Gastroesophageal sphincter (tissue), 3 donors: Measurements from ENCODE around the gene KLK1.

Experiments used
- CTCF ChIP-seq, 4 experiments: fragments of 200-600 bp in 2 of 4; fragments of 450-650 bp in 2 of 4; sonication (generic) in 1 of 4; IDR thresholded peaks; one replicate each; pipeline ENCODE4 v1.5.1; 2017 to 2019; ENCODE audit warnings: antibody characterized with exemption in 4 of 4, mild to moderate bottlenecking in 2 of 4, moderate library complexity in 2 of 4
- EP300 ChIP-seq: sonication (generic); formaldehyde crosslinking; IDR thresholded peaks from one replicate; pipeline ENCODE4 v1.6.1; 2017; ENCODE audit warnings: antibody characterized with exemption, mild to moderate bottlenecking
- POLR2A ChIP-seq, 2 donors: fragments of 450-650 bp; IDR thresholded peaks; one replicate each; pipeline ENCODE4 v1.6.1; 2017; ENCODE audit warnings: antibody characterized with exemption in 2 of 2, mild to moderate bottlenecking in 2 of 2, moderate library complexity in 1 of 2
- POLR2AphosphoS5 ChIP-seq: sonication (generic); formaldehyde crosslinking; IDR thresholded peaks from one replicate; pipeline ENCODE4 v1.6.1; 2017; ENCODE audit warnings: antibody characterized with exemption

- TF ChIP-seq POLR2A (IDR thresholded peaks at IDR 0.05), result no peak
- no peak for TF ChIP-seq EP300
- no peak for TF ChIP-seq CTCF (IDR thresholded peaks at IDR 0.05)
- no peak for TF ChIP-seq POLR2AphosphoS5
Observed at GRCh38 chr19:50819636-50820035, 4.0 kb downstream of the KLK1 start.
